ENCODE results near the gene ATP1B3. TPM values are rescaled to one million over a fixed set of nuclear protein-coding genes. Genes with fewer than 3 reads are reported as not detected.

ATP1B3 gene
- total RNA-seq, 1 experiment from 2014 or later = 155 TPM

- Mint-ChIP-seq H3K4me1 (ENCODE audit: low read depth, unreplicated experiment) (no peaks in the 10 kb centered on the region), H3K36me3 (ENCODE audit: insufficient read depth, unreplicated experiment) (no peaks in the 10 kb centered on the region), H3K27ac (ENCODE audit: unreplicated experiment) (no peak overlapping the region), H3K27me3 (ENCODE audit: insufficient read depth, unreplicated experiment) (no peaks in the 10 kb centered on the region), H3K9me3 (ENCODE audit: unreplicated experiment) (no peaks in the 10 kb centered on the region), H3K4me3 (ENCODE audit: unreplicated experiment) (no peak overlapping the region)
- intact Hi-C loops (cut with micrococcal nuclease; ENCODE audit: unreplicated experiment) = no loop called here
- POLR2A ChIA-PET = no interaction called here
- no peaks in the 10 kb centered on the region for H3K36me3 ChIP-seq (ENCODE audit: control insufficient read depth, insufficient read depth, low read length)
- CTCF ChIA-PET = no interaction called here
- H3K9me3 ChIP-seq = no peaks in the 10 kb centered on the region
- H3K4me3 ChIP-seq (ENCODE audit: low read depth, low read length) = no peak overlapping the region
- DNase-seq = no peak
- no TSS peak for BruUV-seq (replicated peaks)
- no peak for TF ChIP-seq CTCF (IDR thresholded peaks at IDR 0.05; ENCODE audit: insufficient read depth in 1 of 2, low read depth in 1 of 2, low read length in 1 of 2, severe bottlenecking in 1 of 2, unreplicated experiment in 1 of 2)
- no peaks in the 10 kb centered on the region for H3K27me3 ChIP-seq (replicated peaks; ENCODE audit: control insufficient read depth, insufficient read depth, low read length)
- H3K4me1 ChIP-seq = no peaks in the 10 kb centered on the region
Measured at GRCh38 chr3:141862279-141862816, 14.1 kb upstream of the ATP1B3 start.

- Mint-ChIP-seq H3K36me3 (ENCODE audit: insufficient read depth, unreplicated experiment) (no peaks in the 10 kb centered on the region), H3K27me3 (ENCODE audit: insufficient read depth, unreplicated experiment) (no peaks in the 10 kb centered on the region), H3K4me3 (ENCODE audit: unreplicated experiment) (no peak overlapping the region), H3K9me3 (ENCODE audit: unreplicated experiment) (no peaks in the 10 kb centered on the region), H3K27ac (ENCODE audit: unreplicated experiment) (no peak overlapping the region), H3K4me1 (ENCODE audit: low read depth, unreplicated experiment) (no peaks in the 10 kb centered on the region)
- Histone ChIP-seq H3K27me3 (replicated peaks; ENCODE audit: control insufficient read depth, insufficient read depth, low read length) (no peaks in the 10 kb centered on the region), H3K9me3 (no peaks in the 10 kb centered on the region), H3K36me3 (ENCODE audit: control insufficient read depth, insufficient read depth, low read length) (no peaks in the 10 kb centered on the region), H3K4me3 (ENCODE audit: low read depth, low read length) (no peak overlapping the region), H3K4me1 (no peaks in the 10 kb centered on the region)
- DNase-seq = no peak
- TF ChIP-seq CTCF (IDR thresholded peaks at IDR 0.05; ENCODE audit: insufficient read depth in 1 of 2, low read depth in 1 of 2, low read length in 1 of 2, severe bottlenecking in 1 of 2, unreplicated experiment in 1 of 2) = no peak
- no TSS peak for BruUV-seq (replicated peaks)
- POLR2A ChIA-PET = no interaction called here
- intact Hi-C loops (cut with micrococcal nuclease; ENCODE audit: unreplicated experiment) = no loop called here
- CTCF ChIA-PET = no interaction called here
Measured at GRCh38 chr3:141863491-141863890, 13.0 kb upstream of the ATP1B3 start.

GRCh38 chr3:141864281-141864970, 12.0 kb upstream of the ATP1B3 start:
- intact Hi-C loops (cut with micrococcal nuclease; ENCODE audit: unreplicated experiment) = no loop called here
- TF ChIP-seq CTCF (IDR thresholded peaks at IDR 0.05; ENCODE audit: insufficient read depth in 1 of 2, low read depth in 1 of 2, low read length in 1 of 2, severe bottlenecking in 1 of 2, unreplicated experiment in 1 of 2) = no peak
- H3K9me3 Mint-ChIP-seq (ENCODE audit: unreplicated experiment) = no peaks in the 10 kb centered on the region

More at GRCh38 chr3:141864281-141864970, 12.0 kb upstream of the ATP1B3 start:
- Histone ChIP-seq H3K4me1 (no peaks in the 10 kb centered on the region), H3K36me3 (ENCODE audit: control insufficient read depth, insufficient read depth, low read length) (no peaks in the 10 kb centered on the region), H3K4me3 (ENCODE audit: low read depth, low read length) (no peak overlapping the region), H3K27me3 (replicated peaks; ENCODE audit: control insufficient read depth, insufficient read depth, low read length) (no peaks in the 10 kb centered on the region), H3K9me3 (no peaks in the 10 kb centered on the region)
- Mint-ChIP-seq H3K4me1 (ENCODE audit: low read depth, unreplicated experiment) (no peaks in the 10 kb centered on the region), H3K4me3 (ENCODE audit: unreplicated experiment) (no peak overlapping the region), H3K27me3 (ENCODE audit: insufficient read depth, unreplicated experiment) (no peaks in the 10 kb centered on the region), H3K27ac (ENCODE audit: unreplicated experiment) (no peak overlapping the region), H3K36me3 (ENCODE audit: insufficient read depth, unreplicated experiment) (no peaks in the 10 kb centered on the region)
- CTCF ChIA-PET = no interaction called here
- BruUV-seq (replicated peaks) = no TSS peak
- DNase-seq = no peak
- POLR2A ChIA-PET = no interaction called here

Measured in Caco-2 (cell line).